Glomerular endothelial cell (primary cell): ENCODE data around the gene CPSF4. TPM values are rescaled to one million over a fixed set of nuclear protein-coding genes. Genes with fewer than 3 reads are reported as not detected.

Source experiments
- DNase-seq: peaks from one replicate; pipeline ENCODE4 v3.0.0-alpha.2; 2011; ENCODE audit warnings: low read depth, low spot score; ENCODE audit errors: extremely low read depth
- total RNA-seq: library from RNA; depleted of rRNA; stranded (reverse); fragments of >200 nt; gene quantifications from 2 replicates; pipeline ENCODE4 v1.2.3, GENCODE V29; 2015

Gene CPSF4
- total RNA-seq, 1 donor from 2014 or later, result 28.9 TPM

GRCh38 chr7:99446096-99446495, 7.4 kb downstream of the CPSF4 start:
- DNase-seq, result no peak

- DNase-seq, result no peak
These were observed 9.2 kb downstream of the CPSF4 start for GRCh38 chr7:99447943-99448342.

DNA sequence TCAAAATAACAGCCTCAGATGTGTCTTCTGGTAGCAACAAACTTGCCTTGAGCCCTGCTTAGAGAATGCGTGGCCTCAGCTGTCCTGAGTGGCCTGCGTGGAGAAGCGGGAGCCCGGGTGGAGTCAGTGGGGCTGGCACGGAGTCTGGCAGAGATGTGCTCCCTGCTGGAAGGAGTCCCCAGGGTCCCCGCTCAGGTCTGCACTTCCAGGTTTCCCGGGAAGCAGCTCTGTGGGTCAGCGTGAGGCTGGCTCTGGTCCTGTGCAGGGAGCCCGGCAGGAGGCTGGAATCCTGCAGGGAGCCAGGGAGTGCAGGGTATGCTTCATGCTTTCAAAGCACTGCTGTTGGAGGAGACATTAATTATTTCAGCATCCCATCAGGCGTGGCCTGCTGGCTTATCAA, 10.1 kb downstream of the CPSF4 start:
- no peak for DNase-seq

DNA sequence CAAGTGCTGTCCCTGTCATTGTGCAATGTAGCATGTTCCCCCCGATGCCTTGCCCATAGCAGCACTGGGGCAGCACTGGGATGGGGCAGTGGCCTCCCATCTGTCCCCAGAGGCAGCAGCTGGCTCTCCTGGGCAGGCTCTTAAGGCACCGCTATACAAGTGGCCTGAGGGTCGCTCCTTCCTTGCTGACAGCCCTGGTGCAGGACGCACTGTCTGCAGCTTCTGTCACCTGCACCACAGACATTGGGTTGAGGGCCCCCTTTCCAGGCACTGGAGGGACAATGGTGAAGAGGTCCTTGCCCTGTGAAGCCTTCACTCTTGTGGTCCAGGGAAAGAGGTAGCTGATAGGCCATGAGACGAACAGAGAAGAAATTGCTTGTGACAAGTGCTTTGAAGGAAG, 10.6 kb downstream of the CPSF4 start:
- no peak for DNase-seq

DNA sequence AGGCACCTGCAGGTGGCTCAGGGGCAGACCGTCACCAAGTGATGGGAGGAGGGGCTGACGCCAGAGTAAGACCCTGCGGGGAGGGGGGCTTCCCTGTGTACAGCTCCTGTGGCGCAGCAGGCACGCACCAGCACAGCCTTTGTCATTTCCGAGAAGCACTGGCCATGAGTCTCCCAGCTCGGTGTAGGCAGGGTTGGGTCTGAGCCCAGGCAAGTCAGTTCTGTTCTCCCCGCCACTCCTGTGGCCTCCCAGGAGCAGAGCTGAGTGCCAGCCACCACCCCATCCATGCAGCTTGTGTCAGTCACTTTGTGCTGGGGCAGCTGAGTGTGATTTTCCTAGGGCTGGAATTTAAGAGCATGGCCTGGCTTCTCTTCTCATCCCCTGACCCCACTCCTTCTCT, 13.2 kb downstream of the CPSF4 start:
- no peak for DNase-seq

DNA sequence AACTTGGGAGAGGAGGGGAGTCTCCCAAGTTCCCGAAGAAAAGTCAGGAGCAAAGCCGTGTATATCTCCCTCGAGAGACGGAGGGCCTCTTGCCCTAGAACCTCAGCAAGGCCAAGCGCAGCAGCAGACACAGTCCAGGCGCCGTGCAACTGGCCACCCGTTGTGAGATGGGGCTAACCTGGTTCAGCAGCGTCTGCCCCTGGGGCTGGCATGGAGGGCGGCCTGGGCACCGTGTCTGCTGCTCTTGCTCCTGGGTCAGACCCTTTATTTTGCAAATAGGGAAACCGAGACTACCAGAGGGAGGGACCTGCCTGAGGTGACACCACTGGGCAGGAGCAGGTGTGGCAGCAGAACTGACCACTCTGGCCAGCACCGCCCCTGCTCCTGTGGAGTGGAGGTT, 13.8 kb downstream of the CPSF4 start:
- no peak for DNase-seq

GRCh38 chr7:99453105-99453504, 14.4 kb downstream of the CPSF4 start:
- DNase-seq, result no peak

- DNase-seq, result no peak
These were observed 17.1 kb downstream of the CPSF4 start for GRCh38 chr7:99455874-99456273.

- DNase-seq, result no peak
These were observed 17.5 kb downstream of the CPSF4 start for GRCh38 chr7:99456288-99456687.

DNA sequence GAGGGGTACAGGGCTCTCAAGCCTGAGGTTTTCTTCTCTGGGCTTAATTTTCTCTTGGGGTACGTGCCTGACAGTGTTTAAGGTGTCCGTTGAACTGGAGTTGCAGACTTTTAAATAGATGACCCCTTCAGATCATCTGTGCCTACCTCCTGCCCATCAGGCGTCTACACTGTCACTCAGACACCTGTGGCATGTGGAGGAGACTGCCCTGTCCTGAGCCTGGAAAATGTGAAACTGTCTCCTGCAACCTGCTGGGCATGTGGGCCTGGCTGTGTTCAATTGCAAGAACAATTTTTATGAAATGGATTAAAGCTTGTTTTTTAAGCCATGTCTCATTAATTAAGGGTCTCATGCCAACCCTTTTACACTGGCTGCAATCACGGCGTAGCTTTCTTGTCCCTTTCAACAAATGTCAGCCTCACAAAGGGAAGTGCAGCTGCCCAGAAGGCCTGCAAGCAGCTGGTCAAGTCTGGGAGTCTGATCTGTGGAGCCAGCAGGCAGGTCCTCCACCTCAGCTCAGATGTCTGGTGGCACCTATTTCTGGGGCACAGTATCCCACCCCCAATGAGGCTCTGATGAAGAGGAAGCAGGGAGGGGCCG, 18.4 kb downstream of the CPSF4 start:
- DNase-seq, result no peak

DNA sequence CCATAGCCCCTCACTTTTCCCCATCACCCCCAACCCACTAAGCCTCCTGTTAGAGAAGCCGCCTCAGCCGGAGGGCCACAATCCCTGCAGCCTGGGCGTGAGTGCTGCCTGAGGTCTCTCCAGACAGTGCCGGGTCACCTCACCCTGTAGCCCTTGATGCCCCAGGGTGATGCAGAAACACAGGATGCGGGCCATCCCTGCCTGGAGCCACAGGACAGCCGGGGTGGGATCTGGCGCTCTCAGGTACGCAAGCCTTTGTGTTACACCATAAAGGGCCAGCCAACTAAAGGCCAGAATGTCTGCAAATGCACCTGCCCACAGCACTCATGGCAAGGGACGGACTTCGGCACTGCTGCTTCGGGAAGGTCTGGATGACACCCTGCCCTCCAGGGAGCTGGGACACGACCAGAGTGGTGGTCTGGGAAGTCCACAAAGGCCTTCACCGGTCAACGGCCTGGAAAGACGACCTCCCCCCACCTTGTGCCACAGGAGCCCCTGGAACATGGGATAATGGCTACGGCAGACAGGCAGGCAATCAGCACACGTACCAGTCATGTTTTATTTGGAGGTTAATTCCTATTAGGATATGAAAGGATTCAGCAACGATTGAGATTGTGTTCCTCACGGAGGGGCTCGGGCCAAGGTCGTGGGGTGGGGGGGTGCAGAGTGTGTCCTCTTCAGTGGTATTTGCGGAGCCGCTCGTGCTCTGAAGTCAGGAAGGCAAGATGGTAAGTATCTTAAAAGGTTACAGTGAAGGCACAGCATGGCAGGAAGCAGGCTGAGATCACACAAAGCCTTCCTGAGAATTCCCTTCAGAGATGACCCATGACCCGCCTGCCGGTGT, 19.1 kb downstream of the CPSF4 start:
- DNase-seq, result no peak

DNA sequence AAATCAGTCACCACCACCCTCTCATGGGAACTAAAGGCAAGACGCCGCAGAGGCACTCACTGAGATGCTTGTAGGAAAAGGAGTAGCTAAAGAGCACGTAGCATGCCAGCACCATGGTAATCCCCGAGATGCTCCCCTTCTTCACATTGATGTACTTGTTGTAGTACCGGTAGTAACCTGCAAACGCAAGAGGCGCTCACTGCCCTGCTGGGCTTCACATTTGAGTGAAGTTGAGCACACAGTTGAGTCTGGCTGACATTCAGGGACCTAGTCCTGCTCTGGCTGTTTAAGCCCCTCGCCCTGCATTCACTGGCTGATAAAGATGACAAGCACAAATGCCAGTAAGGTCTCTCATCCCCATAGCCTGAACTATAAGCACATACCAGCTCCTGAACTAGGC, 20.3 kb downstream of the CPSF4 start:
- DNase-seq, result no peak

DNA sequence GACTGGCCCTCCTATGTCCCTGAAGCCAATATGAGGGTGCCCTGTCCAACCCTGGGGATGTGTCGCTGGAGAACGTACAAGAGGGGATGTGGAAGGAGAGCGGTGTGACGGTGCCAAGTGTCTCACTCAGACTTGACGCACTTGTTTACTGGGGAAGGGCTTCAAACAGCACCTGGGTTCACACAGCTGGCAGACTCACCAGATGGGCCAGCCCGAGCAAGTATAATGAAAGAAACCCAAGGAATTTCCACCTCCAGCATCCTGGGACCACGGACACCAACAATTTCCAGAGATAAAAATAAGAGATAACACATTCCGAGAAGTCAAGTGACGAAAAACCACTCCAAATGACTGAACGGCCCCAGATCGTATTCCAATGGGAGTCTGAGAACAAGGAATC, 21.9 kb downstream of the CPSF4 start:
- DNase-seq, result no peak

GRCh38 chr7:99461221-99461620, 22.5 kb downstream of the CPSF4 start:
- no peak for DNase-seq

- DNase-seq, result no peak
These were observed 26.7 kb downstream of the CPSF4 start for GRCh38 chr7:99465421-99465768.

- DNase-seq, result no peak
These were observed 29.7 kb downstream of the CPSF4 start for GRCh38 chr7:99468336-99468918.

DNA sequence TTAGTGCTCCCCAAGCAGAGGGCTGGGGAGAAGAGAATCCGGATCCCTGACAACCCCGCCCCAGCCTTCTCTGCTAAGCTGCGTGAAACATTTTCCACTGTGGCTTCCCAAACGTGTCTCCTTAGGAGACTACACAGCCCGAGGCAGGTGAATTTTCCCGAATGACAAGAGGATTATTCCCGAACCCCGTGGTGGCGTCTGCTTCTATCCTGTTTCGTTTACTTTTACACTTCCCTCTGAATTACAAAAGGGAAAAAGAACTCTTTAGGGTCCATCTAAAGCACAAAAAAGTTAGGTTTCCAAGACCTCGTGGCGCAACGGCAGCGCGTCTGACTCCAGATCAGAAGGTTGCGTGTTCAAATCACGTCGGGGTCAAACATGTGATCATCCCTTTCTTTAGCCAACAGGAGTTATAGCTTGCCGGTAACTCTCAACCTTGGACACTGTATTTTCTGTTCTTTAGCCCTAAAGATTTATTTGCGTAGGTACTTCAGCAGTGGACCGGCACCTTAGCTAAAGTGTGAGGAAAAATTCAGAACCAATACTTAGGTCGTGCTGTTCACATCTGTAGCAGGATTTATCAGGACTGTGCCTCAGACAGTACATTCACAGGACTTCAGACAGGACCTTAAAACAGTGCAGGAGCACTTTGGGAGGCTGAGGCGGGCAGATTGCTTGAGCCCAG, 30.8 kb downstream of the CPSF4 start:
- DNase-seq, result no peak

DNA sequence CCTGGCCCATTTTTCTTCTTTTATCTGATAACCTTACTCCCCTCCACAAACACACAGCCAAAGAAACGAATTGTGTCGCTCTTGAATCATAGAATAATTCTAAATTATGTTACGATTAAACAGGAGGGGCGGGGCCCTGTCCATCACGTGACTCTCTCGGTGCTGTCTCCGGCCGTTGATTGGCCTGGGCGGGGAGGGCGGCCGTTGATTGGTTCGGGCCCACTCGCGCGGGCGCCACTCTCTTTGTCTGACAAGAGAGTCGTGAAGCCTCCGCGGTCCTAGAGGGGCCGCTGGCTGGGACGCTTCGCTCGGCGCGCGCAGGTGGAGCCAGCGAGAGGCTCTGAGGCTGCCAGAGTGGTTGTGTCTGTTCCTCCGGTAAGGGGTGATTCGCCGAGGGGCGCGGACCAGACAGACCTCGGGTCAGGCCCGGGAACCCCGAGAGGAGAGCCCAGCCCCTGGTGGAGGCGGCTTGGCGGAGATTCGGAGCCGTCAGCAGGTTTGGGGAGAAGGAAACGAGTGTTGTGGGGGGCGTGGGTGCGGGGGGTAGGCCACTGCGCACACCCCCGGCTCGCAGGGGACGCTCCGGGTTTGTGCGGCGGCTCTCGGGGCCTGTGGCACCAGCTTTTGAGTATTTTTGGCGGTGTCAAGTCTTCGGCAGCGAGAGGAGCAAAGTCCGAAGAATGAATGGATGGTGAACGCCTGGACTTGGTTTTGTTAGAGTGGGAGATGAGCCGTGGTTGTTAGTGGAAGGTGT, 34.0 kb downstream of the CPSF4 start, which contains the start of gene ZNF789:
TSS of gene ZNF789 (plus strand) at position 330 of the 754 bp plus-strand sequence. CDS start 3,567 bp downstream, outside the sequence.
- peak; percentile 71 for DNase-seq

DNA sequence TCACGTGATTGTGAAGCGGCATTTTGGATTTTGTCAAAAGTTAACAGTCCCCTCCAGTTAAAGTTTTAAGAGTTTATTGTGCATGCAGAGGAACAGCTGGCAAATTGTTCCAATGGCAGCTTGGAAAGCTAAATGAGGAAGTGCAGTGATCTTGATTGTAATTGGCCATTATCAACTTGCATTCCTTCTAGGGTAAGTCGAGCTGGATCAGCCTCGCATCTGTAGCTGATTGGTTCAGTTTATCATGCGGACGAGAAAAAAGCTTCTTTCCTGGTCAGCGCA, 34.5 kb downstream of the CPSF4 start:
- peak; percentile 52 for DNase-seq

DNA sequence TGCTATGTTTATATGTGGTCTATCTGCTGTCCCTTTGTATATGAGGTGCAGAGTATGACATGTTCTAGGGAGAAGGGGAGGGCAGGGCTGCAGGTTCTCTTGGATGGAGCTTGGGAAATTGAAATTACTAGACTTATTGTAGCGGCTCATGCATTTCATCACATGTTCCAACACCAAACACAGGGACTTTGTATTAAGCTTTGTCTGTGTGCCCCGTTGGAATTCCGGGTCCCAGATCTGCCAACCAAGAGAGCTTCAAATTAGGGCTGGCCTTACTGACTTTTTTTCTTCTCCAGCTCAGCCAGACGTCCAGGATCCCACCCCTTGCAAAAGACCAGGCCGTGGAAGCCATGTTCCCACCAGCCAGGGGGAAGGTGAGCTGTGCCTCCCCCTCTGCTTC, 37.4 kb downstream of the CPSF4 start:
- DNase-seq, result no peak
